HG03066 (cell line): ENCODE results near the gene RBMS3.
A peak's percentile ranks its signal among the peaks of the same experiment; 100 is the strongest.
"Not testable (repeated sequence)": the region's sequence is repeated elsewhere in the genome, so short reads cannot be mapped to it uniquely, and the experiment has no call there.

Source experiments
- ATAC-seq: cut with Tn5 transposase; IDR thresholded peaks from one replicate; pipeline ENCODE4 v1.9.1; 2021; ENCODE audit warnings: low read depth; ENCODE audit not compliant: unreplicated experiment

RBMS3 gene

GRCh38 chr3:29280404-29281093 is at the start of gene RBMS3:
TSS of gene RBMS3 (plus strand) at chr3:29281071.
- peak; percentile 43 for ATAC-seq

- ATAC-seq, result not testable (repeated sequence)
These were observed 47.7 kb upstream of the RBMS3 start for GRCh38 chr3:29233126-29233525.

- no peak for ATAC-seq
These were observed 44.6 kb upstream of the RBMS3 start for GRCh38 chr3:29236146-29236840.

- no peak for ATAC-seq
These were observed 41.5 kb upstream of the RBMS3 start for GRCh38 chr3:29239376-29239775.

GRCh38 chr3:29240248-29240647 is 40.6 kb upstream of the RBMS3 start:
- no peak for ATAC-seq

- ATAC-seq, result no peak
These were observed 40.0 kb upstream of the RBMS3 start for GRCh38 chr3:29240887-29241286.

GRCh38 chr3:29241855-29242254 is 39.0 kb upstream of the RBMS3 start:
- ATAC-seq, result no peak

GRCh38 chr3:29242296-29242695 is 38.6 kb upstream of the RBMS3 start:
- no peak for ATAC-seq

- ATAC-seq, result no peak
These were observed 35.4 kb upstream of the RBMS3 start for GRCh38 chr3:29245441-29245840.

GRCh38 chr3:29247088-29247745 is 33.7 kb upstream of the RBMS3 start:
- no peak for ATAC-seq

- ATAC-seq, result no peak
These were observed 31.0 kb upstream of the RBMS3 start for GRCh38 chr3:29249829-29250345.

- ATAC-seq, result no peak
These were observed 24.8 kb upstream of the RBMS3 start for GRCh38 chr3:29255854-29256696.

GRCh38 chr3:29258161-29258560 is 22.7 kb upstream of the RBMS3 start:
- no peak for ATAC-seq

- no peak for ATAC-seq
These were observed 19.8 kb upstream of the RBMS3 start for GRCh38 chr3:29261119-29261518.

GRCh38 chr3:29263476-29263875 is 17.4 kb upstream of the RBMS3 start:
- ATAC-seq, result no peak

- ATAC-seq, result no peak
These were observed 15.3 kb upstream of the RBMS3 start for GRCh38 chr3:29265509-29266072.

GRCh38 chr3:29267226-29267625 is 13.6 kb upstream of the RBMS3 start:
- ATAC-seq, result no peak

GRCh38 chr3:29268651-29269050 is 12.2 kb upstream of the RBMS3 start:
- no peak for ATAC-seq

- ATAC-seq, result no peak
These were observed 10.1 kb upstream of the RBMS3 start for GRCh38 chr3:29270752-29271151.

GRCh38 chr3:29271475-29271874 is 9.4 kb upstream of the RBMS3 start:
- no peak for ATAC-seq
